Activated naive CD4-positive, alpha-beta T cell treated with anti-CD3 and anti-CD28 coated beads, Interleukin-2, amount 10 ng/mL, durations not matched to agents 7 days and 5 days (primary cell): ENCODE data around the gene CTSF.

Source experiments
- CTCF ChIA-PET: fragments of 350-600 bp; sonication (Branson Sonifier 250); formaldehyde crosslinking; loops from one replicate; lab custom pipeline; 2021; ENCODE audit warnings: antibody characterized with exemption; lab: Charles Lee
- DNase-seq: peaks from one replicate; pipeline ENCODE4 v3.0.0-alpha.2; 2020
- H3K27ac Mint-ChIP-seq: one replicate; pipeline ENCODE4 v1.8.0; 2021; ENCODE audit warnings: mild to moderate bottlenecking, moderate library complexity, mixed read lengths
- H3K27me3 Mint-ChIP-seq: one replicate; pipeline ENCODE4 v1.8.0; 2021; ENCODE audit warnings: mild to moderate bottlenecking, mixed read lengths
- H3K36me3 Mint-ChIP-seq: one replicate; pipeline ENCODE4 v1.8.0; 2021; ENCODE audit warnings: mixed read lengths
- H3K4me1 Mint-ChIP-seq: one replicate; pipeline ENCODE4 v1.8.0; 2021; ENCODE audit warnings: mixed read lengths
- H3K4me3 Mint-ChIP-seq: one replicate; pipeline ENCODE4 v1.8.0; 2021; ENCODE audit warnings: mild to moderate bottlenecking, moderate library complexity, mixed read lengths
- H3K9me3 Mint-ChIP-seq: one replicate; pipeline ENCODE4 v1.8.0; 2021; ENCODE audit warnings: mixed read lengths

CTSF gene

DNA sequence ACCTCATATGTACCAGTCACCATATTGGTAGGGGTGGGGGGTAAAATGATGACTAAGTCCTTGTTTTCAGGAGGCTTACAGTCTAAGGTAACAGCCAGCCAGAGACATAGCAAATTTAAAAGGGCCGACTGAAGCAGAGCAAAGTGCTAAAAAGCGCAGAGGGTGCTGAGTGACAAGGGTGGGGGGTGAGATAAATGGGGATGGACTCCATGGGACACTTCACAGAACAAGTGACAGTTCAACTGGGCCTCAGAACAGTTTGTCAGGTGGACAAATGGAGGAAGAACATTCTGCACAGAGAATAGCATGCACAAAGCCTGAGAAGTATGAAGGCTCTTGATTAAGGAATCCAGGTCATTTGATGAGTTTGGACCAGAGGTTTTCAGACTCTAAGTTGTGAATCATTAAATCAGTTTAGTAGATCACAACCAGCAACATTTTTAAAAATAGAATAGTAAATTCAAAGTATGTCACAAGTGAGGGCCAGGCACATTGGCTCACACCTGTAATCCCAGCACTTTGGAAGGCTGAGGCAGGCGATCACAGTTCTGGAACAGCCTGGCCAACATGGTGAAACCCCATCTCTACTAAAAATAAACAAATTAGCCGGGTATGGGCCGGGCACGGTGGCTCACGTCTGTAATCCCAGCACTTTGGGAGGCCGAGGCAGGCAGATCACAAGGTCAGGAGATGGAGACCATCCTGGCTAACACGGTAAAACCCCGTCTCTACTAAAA, 43.9 kb downstream of the CTSF start:
- Mint-ChIP-seq H3K27me3 (no peaks in the 10 kb centered on the region), H3K27ac (no peak overlapping the region), H3K36me3 (peaks cover 13% of the 10 kb centered on the region), H3K9me3 (no peaks in the 10 kb centered on the region), H3K4me3 (no peak overlapping the region), H3K4me1 (no peaks in the 10 kb centered on the region)
- DNase-seq: no peak
- CTCF ChIA-PET: no interaction called here

- no peak for DNase-seq
- CTCF ChIA-PET: no interaction called here
- Mint-ChIP-seq H3K4me3 (no peak overlapping the region), H3K36me3 (peaks cover 13% of the 10 kb centered on the region), H3K9me3 (no peaks in the 10 kb centered on the region), H3K27me3 (no peaks in the 10 kb centered on the region), H3K27ac (no peak overlapping the region), H3K4me1 (no peaks in the 10 kb centered on the region)
Measured at GRCh38 chr11:66523611-66524010, 44.8 kb downstream of the CTSF start.
